Liver (tissue), 9 donors: ENCODE measurements around the gene URAD. TPM values are rescaled to one million over a fixed set of nuclear protein-coding genes. Genes with fewer than 3 reads are reported as not detected.

ENCODE experiments used
- DNase-seq: peaks from one replicate; pipeline ENCODE4 v3.0.0-alpha.2; 2017; ENCODE audit warnings: low spot score
- H3K27ac ChIP-seq, 2 donors: one replicate each; pipeline ENCODE4 v1.7.0; 2013; ENCODE audit warnings: inconsistent platforms in 2 of 2, low read length in 2 of 2, control low read depth in 1 of 2, low read depth in 1 of 2, mild to moderate bottlenecking in 1 of 2
- H3K27me3 ChIP-seq, 4 donors: one replicate each; pipeline versions ENCODE4 v1.6.1 to v1.7.0; 2013; ENCODE audit warnings: low read length in 3 of 4, inconsistent platforms in 1 of 4, mild to moderate bottlenecking in 1 of 4, moderate library complexity in 1 of 4; ENCODE audit not compliant: control insufficient read depth in 4 of 4, insufficient read depth in 4 of 4
- H3K36me3 ChIP-seq, 4 donors: one replicate each; pipeline versions ENCODE4 v1.6.1 to v1.7.0; 2013; ENCODE audit warnings: low read length in 3 of 4, mild to moderate bottlenecking in 3 of 4, low read depth in 1 of 4, moderate library complexity in 1 of 4; ENCODE audit not compliant: control insufficient read depth in 4 of 4, insufficient read depth in 3 of 4
- H3K4me1 ChIP-seq, 4 donors: one replicate each; pipeline versions ENCODE4 v1.6.1 to v1.7.0; 2013; ENCODE audit warnings: low read length in 3 of 4, mild to moderate bottlenecking in 3 of 4, moderate library complexity in 1 of 4; ENCODE audit not compliant: control insufficient read depth in 4 of 4, insufficient read depth in 4 of 4
- H3K4me3 ChIP-seq, 3 donors: one replicate each; pipeline versions ENCODE4 v1.6.1 to v1.7.0; 2013; ENCODE audit warnings: low read length in 3 of 3, control low read depth in 1 of 3, low read depth in 1 of 3, mild to moderate bottlenecking in 1 of 3
- H3K9ac ChIP-seq, 2 donors: one replicate each; pipeline ENCODE4 v1.7.0; 2013; ENCODE audit warnings: low read length in 2 of 2, mild to moderate bottlenecking in 2 of 2, moderate library complexity in 2 of 2, control low read depth in 1 of 2, low read depth in 1 of 2
- H3K9me3 ChIP-seq, 4 donors: one replicate each; pipeline versions ENCODE4 v1.6.1 to v1.7.0; 2013; ENCODE audit warnings: low read length in 3 of 4; ENCODE audit not compliant: control insufficient read depth in 4 of 4
- ATF3 ChIP-seq: IDR thresholded peaks from 2 replicates; pipeline ENCODE4 v1.6.1; 2016; ENCODE audit warnings: antibody characterized with exemption
- CTCF ChIP-seq: fragments of 150-350 bp; IDR thresholded peaks from 2 replicates; pipeline ENCODE4 v1.5.1; 2017; ENCODE audit warnings: improper control_type of control experiment, low read depth, low read length; ENCODE audit not compliant: missing input control
- EGR1 ChIP-seq, 2 donors: IDR thresholded peaks; 2 replicates each; pipeline ENCODE4 v1.6.1; 2016 to 2018; ENCODE audit warnings: antibody characterized with exemption in 2 of 2, low read depth in 2 of 2
- FOXA1 ChIP-seq: IDR thresholded peaks from 2 replicates; pipeline ENCODE4 v1.6.1; 2016; ENCODE audit warnings: antibody characterized with exemption
- GABPA ChIP-seq, 2 donors: IDR thresholded peaks in 1 of 2; conservative IDR thresholded peaks in 1 of 2; 2 replicates each; pipeline ENCODE4 v1.6.1; 2016; ENCODE audit warnings: antibody characterized with exemption in 2 of 2, mild to moderate bottlenecking in 1 of 2, moderate library complexity in 1 of 2
- HNF4A ChIP-seq, 2 donors: conservative IDR thresholded peaks; 2 replicates each; pipeline ENCODE4 v1.6.1; 2016; ENCODE audit warnings: antibody characterized with exemption in 2 of 2, mild to moderate bottlenecking in 2 of 2
- HNF4G ChIP-seq: IDR thresholded peaks from 2 replicates; pipeline ENCODE4 v1.6.1; 2016; ENCODE audit warnings: antibody characterized with exemption
- JUND ChIP-seq, 2 donors: IDR thresholded peaks; 2 replicates each; pipeline ENCODE4 v1.6.1; 2016; ENCODE audit warnings: antibody characterized with exemption in 2 of 2
- MAX ChIP-seq: IDR thresholded peaks from 2 replicates; pipeline ENCODE4 v1.6.1; 2016; ENCODE audit warnings: antibody characterized with exemption
- NR2F2 ChIP-seq: IDR thresholded peaks from 2 replicates; pipeline ENCODE4 v1.6.1; 2016; ENCODE audit warnings: antibody characterized with exemption
- RAD21 ChIP-seq, 2 donors: IDR thresholded peaks; 2 replicates each; pipeline ENCODE4 v1.6.1; 2016; ENCODE audit warnings: antibody characterized with exemption in 2 of 2, mild to moderate bottlenecking in 2 of 2
- REST ChIP-seq: IDR thresholded peaks from 2 replicates; pipeline ENCODE4 v1.6.1; 2016; ENCODE audit warnings: antibody characterized with exemption, mild to moderate bottlenecking
- SP1 ChIP-seq: IDR thresholded peaks from 2 replicates; pipeline ENCODE4 v1.6.1; 2018; ENCODE audit warnings: antibody characterized with exemption, mild to moderate bottlenecking
- TAF1 ChIP-seq: conservative IDR thresholded peaks from 2 replicates; pipeline ENCODE4 v1.6.1; 2016; ENCODE audit warnings: antibody characterized with exemption, mild to moderate bottlenecking
- ZBTB33 ChIP-seq: IDR thresholded peaks from 2 replicates; pipeline ENCODE4 v1.6.1; 2016; ENCODE audit warnings: antibody characterized with exemption
- WGBS: extraction: QIAGEN DNeasy Blood & Tissue Kit; methylation state at CpG from one replicate; pipeline ENCODE4 v1.1.7; 2013; 5-methylcytosine and 5-hydroxymethylcytosine counted together
- polyA plus RNA-seq, 2 donors: library from polyadenylated mRNA; stranded (reverse) in 1 of 2; unstranded in 1 of 2; fragments of 200-250 nt in 1 of 2; fragments of >200 nt in 1 of 2; fragmentation: Nextera tagmentation in 1 of 2; extraction: Ambion mirVana in 1 of 2; gene quantifications; one replicate each; pipeline versions ENCODE4 v1.2.1 to v1.2.3, GENCODE V29; 2013 to 2015
- total RNA-seq, 2 donors: library from RNA; depleted of rRNA; stranded (reverse); fragments of >200 nt; gene quantifications; one replicate each; pipeline ENCODE4 v1.2.3, GENCODE V29; 2014
- donor health status: healthy.
- donor health status: healthy.
- donor health status: healthy.
- donor health status: healthy.
- donor health status: healthy.

URAD gene
- total and polyA plus RNA-seq, 4 donors: not detected

- Histone ChIP-seq H3K4me3 (no peak overlapping the region), H3K36me3 (no peaks in the 10 kb centered on the region), H3K9ac (no peak overlapping the region), H3K27me3 (peaks cover 0 to 3% (median 0%) of the 10 kb centered on the region in 4 donors), H3K9me3 (no peaks in the 10 kb centered on the region), H3K27ac (no peak overlapping the region), H3K4me1 (no peaks in the 10 kb centered on the region)
- 64% methylated on average over 3 of the region's 3 CpGs for WGBS
- no peak for DNase-seq
- TF ChIP-seq JUND (IDR thresholded peaks at IDR 0.05) (no peak), ZBTB33 (no peak), CTCF (no peak), EGR1 (IDR thresholded peaks at IDR 0.05; ENCODE audit: low read depth in 2 of 2) (no peak), SP1 (no peak), MAX (no peak), RAD21 (IDR thresholded peaks at IDR 0.05) (no peak), REST (no peak), FOXA1 (no peak), GABPA (IDR thresholded peaks at IDR 0.05 in 1 of 2, conservative IDR thresholded peaks at IDR 0.05 in 1 of 2) (no peak), NR2F2 (no peak)
Measured at GRCh38 chr13:28014301-28014700, 25.8 kb upstream of the URAD start.

GRCh38 chr13:28013482-28013881 lies 25.0 kb upstream of the URAD start:
- Histone ChIP-seq H3K36me3 (no peaks in the 10 kb centered on the region), H3K27ac (no peak overlapping the region), H3K9me3 (no peaks in the 10 kb centered on the region), H3K27me3 (peaks cover 0 to 3% (median 0%) of the 10 kb centered on the region in 4 donors), H3K9ac (no peak overlapping the region), H3K4me3 (no peak overlapping the region), H3K4me1 (no peaks in the 10 kb centered on the region)
- WGBS: 81% methylated on average over 1 of the region's 1 CpG
- DNase-seq: no peak
- no peak for TF ChIP-seq HNF4A (conservative IDR thresholded peaks at IDR 0.05)
- no peak for TF ChIP-seq ZBTB33
- no peak for TF ChIP-seq ATF3
- TF ChIP-seq CTCF: no peak
- no peak for TF ChIP-seq MAX
- no peak for TF ChIP-seq HNF4G
- TF ChIP-seq TAF1: no peak
- TF ChIP-seq JUND (IDR thresholded peaks at IDR 0.05): no peak
- no peak for TF ChIP-seq REST
